Karpas-422 (cell line): ENCODE measurements around the gene NR6A1. TPM values are rescaled to one million over a fixed set of nuclear protein-coding genes. Genes with fewer than 3 reads are reported as not detected.

Experiments
- DNase-seq: peaks from one replicate; pipeline ENCODE4 v3.0.0-alpha.2; 2015
- H2AFZ ChIP-seq: fragments of 200-600 bp; sonication (generic); 2 replicates; pipeline ENCODE4 v1.6.1; 2014; ENCODE audit warnings: antibody characterized with exemption, low read length, mixed read lengths
- H3K27ac ChIP-seq: fragments of 200-600 bp; sonication (generic); 2 replicates; pipeline ENCODE4 v1.5.1; 2014; ENCODE audit warnings: mild to moderate bottlenecking, low read length, moderate library complexity
- H3K27me3 ChIP-seq: fragments of 200-600 bp; sonication (generic); 2 replicates; pipeline ENCODE4 v1.6.1; 2014; ENCODE audit warnings: low read length, mixed read lengths
- H3K36me3 ChIP-seq: fragments of 200-600 bp; sonication (generic); 2 replicates; pipeline ENCODE4 v1.6.1; 2014; ENCODE audit warnings: low read length, mixed read lengths; ENCODE audit not compliant: insufficient read depth
- H3K4me1 ChIP-seq: fragments of 200-600 bp; sonication (generic); 2 replicates; pipeline ENCODE4 v1.6.1; 2014; ENCODE audit warnings: mild to moderate bottlenecking, low read length, mixed read lengths
- H3K4me2 ChIP-seq: fragments of 200-600 bp; sonication (generic); 2 replicates; pipeline ENCODE4 v1.6.1; 2014; ENCODE audit warnings: low read length, low read depth, mild to moderate bottlenecking; ENCODE audit not compliant: poor library complexity, severe bottlenecking
- H3K4me3 ChIP-seq: fragments of 200-600 bp; sonication (generic); 2 replicates; pipeline ENCODE4 v1.5.1; 2014; ENCODE audit warnings: mild to moderate bottlenecking, antibody characterized with exemption, low read length, mixed read lengths
- H3K79me2 ChIP-seq: fragments of 200-600 bp; sonication (generic); 2 replicates; pipeline ENCODE4 v1.6.1; 2014; ENCODE audit warnings: mild to moderate bottlenecking, low read length, mixed read lengths
- H3K9ac ChIP-seq: fragments of 200-600 bp; sonication (generic); 2 replicates; pipeline ENCODE4 v1.6.0; 2014; ENCODE audit warnings: low read length
- H3K9me2 ChIP-seq: fragments of 200-600 bp; sonication (generic), shearing (Covaris generic); replicated peaks from 2 replicates; pipeline ENCODE4 v1.6.0; 2014; ENCODE audit warnings: mild to moderate bottlenecking, low read length, moderate library complexity; ENCODE audit not compliant: insufficient read depth
- H3K9me3 ChIP-seq: fragments of 300-700, 200-600 bp; sonication (generic); 2 replicates; pipeline ENCODE4 v1.6.1; 2014; ENCODE audit warnings: low read length, mixed read lengths
- H4K20me1 ChIP-seq: fragments of 200-600 bp; sonication (generic); 2 replicates; pipeline ENCODE4 v1.6.1; 2014; ENCODE audit warnings: mild to moderate bottlenecking, antibody characterized with exemption, low read length, low read depth; ENCODE audit not compliant: insufficient read depth
- total RNA-seq: library from RNA; depleted of rRNA; stranded (reverse); fragments of >200 nt; shearing (Covaris generic); gene quantifications from 2 replicates; pipeline ENCODE4 v1.2.3, GENCODE V29; 2014; ENCODE audit warnings: low replicate concordance

The NR6A1 gene
- total RNA-seq, 1 experiment from 2014 or later: 3.1 TPM

DNA sequence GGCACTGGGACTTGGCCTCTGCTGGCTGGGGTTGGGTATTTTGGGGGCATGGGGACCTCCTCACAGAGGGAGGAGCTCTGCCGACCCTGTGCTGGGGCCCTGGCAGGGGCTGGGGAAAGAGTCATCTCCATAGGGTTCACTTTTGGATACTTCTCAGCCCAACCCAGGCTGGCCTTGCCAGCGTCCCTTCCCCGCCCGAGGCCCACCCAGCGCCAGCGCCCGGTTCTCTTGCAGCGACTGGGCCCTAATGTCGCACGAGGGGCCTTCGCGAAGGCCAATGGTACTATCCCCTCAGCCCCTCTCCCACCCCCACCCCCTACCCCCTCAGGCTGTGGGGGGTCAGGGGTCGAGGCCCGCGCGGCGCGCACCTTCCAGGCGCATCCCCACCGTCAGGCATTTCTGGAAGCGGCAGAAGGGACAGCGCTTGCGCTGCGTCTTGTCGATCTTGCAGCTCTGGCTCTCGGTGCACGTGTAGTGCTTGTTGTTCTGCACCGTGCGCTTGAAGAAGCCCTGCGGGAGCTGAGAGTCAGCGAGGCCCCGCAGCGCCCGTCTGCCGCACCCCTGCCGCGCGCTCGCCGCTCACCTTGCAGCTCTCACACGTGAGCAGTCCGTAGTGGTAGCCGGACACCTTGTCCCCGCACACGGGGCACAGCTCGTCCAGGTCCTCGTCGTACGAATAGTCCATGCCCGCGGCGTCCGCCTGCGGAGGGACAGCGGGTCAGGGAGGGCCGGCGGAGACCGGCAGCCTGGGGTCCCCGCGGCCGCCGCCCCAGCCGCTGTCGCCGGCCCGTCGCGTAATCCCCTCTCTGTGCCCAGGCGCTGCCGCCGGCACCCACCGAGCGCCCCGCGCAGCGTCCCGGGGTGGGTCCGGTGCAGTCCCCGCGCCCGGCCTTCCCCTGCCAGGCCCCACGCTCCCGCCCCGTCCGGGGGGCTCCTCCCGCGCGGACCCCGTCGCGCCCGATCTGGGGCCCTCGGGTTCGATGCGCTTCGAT is 268.1 kb downstream of the NR6A1 start:
- Histone ChIP-seq H3K27ac (no peak overlapping the region), H3K9me3 (no peaks in the 10 kb centered on the region), H3K79me2 (no peaks in the 10 kb centered on the region), H3K36me3 (no peaks in the 10 kb centered on the region), H3K9me2 (no peaks in the 10 kb centered on the region), H3K9ac (no peak overlapping the region), H4K20me1 (no peaks in the 10 kb centered on the region), H3K4me3 (no peak overlapping the region), H3K27me3 (no peaks in the 10 kb centered on the region), H3K4me2 (no peak overlapping the region), H2AFZ (no peak overlapping the region), H3K4me1 (no peaks in the 10 kb centered on the region)
- DNase-seq: no peak

- Histone ChIP-seq H4K20me1 (no peaks in the 10 kb centered on the region), H3K4me2 (no peak overlapping the region), H3K4me1 (no peaks in the 10 kb centered on the region), H3K9me2 (no peaks in the 10 kb centered on the region), H2AFZ (no peak overlapping the region), H3K27ac (no peak overlapping the region), H3K4me3 (no peak overlapping the region), H3K36me3 (no peaks in the 10 kb centered on the region), H3K79me2 (no peaks in the 10 kb centered on the region), H3K9ac (no peak overlapping the region), H3K9me3 (no peaks in the 10 kb centered on the region), H3K27me3 (no peaks in the 10 kb centered on the region)
- no peak for DNase-seq
Observed at GRCh38 chr9:124501771-124502320, 269.3 kb downstream of the NR6A1 start.

- no peak overlapping the region for H3K4me2 ChIP-seq
- H3K9ac ChIP-seq: no peak overlapping the region
- H3K4me3 ChIP-seq: no peak overlapping the region
- H3K27me3 ChIP-seq: no peaks in the 10 kb centered on the region
- H3K9me3 ChIP-seq: no peaks in the 10 kb centered on the region
- no peaks in the 10 kb centered on the region for H3K36me3 ChIP-seq
- no peaks in the 10 kb centered on the region for H3K9me2 ChIP-seq
- H3K27ac ChIP-seq: no peak overlapping the region
- H3K79me2 ChIP-seq: no peaks in the 10 kb centered on the region
- no peaks in the 10 kb centered on the region for H4K20me1 ChIP-seq
- no peaks in the 10 kb centered on the region for H3K4me1 ChIP-seq
- no peak overlapping the region for H2AFZ ChIP-seq
- DNase-seq: no peak
Observed at GRCh38 chr9:124500796-124501611, 270.1 kb downstream of the NR6A1 start.

DNA sequence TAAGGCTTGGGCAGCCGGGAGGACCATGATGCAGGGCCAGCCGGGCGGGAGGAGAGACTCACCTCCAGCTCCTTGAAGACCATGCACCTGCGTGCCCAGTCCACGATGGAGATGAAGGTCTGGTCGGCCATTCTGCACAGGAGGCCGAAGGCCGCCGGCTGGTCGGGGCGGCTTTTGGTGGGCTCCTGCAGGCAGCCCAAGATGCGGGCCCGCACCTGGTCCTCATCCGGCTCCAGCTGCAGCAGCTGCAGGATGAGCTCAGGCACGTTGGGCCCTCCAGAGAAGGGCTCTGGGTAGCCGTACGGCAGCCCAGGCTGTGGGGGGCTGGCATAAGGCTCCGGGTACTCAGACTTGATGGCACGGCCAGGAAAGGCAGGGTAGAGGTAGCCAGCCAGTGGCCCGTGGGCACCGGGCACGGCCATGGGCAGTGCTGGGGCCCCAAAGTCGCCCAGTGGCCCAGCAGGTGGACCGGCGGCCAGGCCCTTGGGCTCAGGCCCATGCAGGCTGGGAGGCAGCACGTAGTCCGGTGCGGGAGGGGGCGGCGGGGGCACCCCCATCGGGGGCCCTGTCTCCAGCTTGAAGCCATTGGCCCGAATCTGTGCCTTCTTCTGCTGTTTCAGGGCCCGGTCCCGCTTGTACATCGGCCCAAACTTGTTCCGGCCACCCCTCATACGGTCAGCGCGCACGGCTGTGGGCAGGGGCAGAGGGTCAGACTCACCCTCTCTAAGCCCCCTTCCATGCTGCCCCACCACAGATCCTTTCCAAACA is 270.9 kb downstream of the NR6A1 start:
- no peak for DNase-seq
- Histone ChIP-seq H3K27me3 (no peaks in the 10 kb centered on the region), H3K4me2 (no peak overlapping the region), H3K4me1 (no peaks in the 10 kb centered on the region), H3K9me2 (no peaks in the 10 kb centered on the region), H3K79me2 (no peaks in the 10 kb centered on the region), H2AFZ (no peak overlapping the region), H3K4me3 (no peak overlapping the region), H3K36me3 (no peaks in the 10 kb centered on the region), H4K20me1 (no peaks in the 10 kb centered on the region), H3K27ac (no peak overlapping the region), H3K9me3 (no peaks in the 10 kb centered on the region), H3K9ac (no peak overlapping the region)

GRCh38 chr9:124499216-124499615 is 271.9 kb downstream of the NR6A1 start:
- H2AFZ ChIP-seq: no peak overlapping the region
- H3K4me3 ChIP-seq: no peak overlapping the region
- no peaks in the 10 kb centered on the region for H3K36me3 ChIP-seq
- no peak overlapping the region for H3K9ac ChIP-seq
- H3K27ac ChIP-seq: no peak overlapping the region
- H3K9me3 ChIP-seq: no peaks in the 10 kb centered on the region
- H4K20me1 ChIP-seq: no peaks in the 10 kb centered on the region
- no peak for DNase-seq
- H3K9me2 ChIP-seq: no peaks in the 10 kb centered on the region
- no peak overlapping the region for H3K4me2 ChIP-seq
- no peaks in the 10 kb centered on the region for H3K4me1 ChIP-seq
- no peaks in the 10 kb centered on the region for H3K79me2 ChIP-seq
- H3K27me3 ChIP-seq: no peaks in the 10 kb centered on the region

GRCh38 chr9:124498499-124499146 is 272.5 kb downstream of the NR6A1 start:
- H3K36me3 ChIP-seq: no peaks in the 10 kb centered on the region
- no peaks in the 10 kb centered on the region for H3K9me2 ChIP-seq
- H2AFZ ChIP-seq: no peak overlapping the region
- H3K4me3 ChIP-seq: no peak overlapping the region
- H3K4me2 ChIP-seq: no peak overlapping the region
- no peaks in the 10 kb centered on the region for H4K20me1 ChIP-seq
- no peaks in the 10 kb centered on the region for H3K79me2 ChIP-seq
- no peak for DNase-seq
- no peak overlapping the region for H3K27ac ChIP-seq
- no peaks in the 10 kb centered on the region for H3K9me3 ChIP-seq
- no peaks in the 10 kb centered on the region for H3K27me3 ChIP-seq
- H3K9ac ChIP-seq: no peak overlapping the region
- H3K4me1 ChIP-seq: no peaks in the 10 kb centered on the region

DNA sequence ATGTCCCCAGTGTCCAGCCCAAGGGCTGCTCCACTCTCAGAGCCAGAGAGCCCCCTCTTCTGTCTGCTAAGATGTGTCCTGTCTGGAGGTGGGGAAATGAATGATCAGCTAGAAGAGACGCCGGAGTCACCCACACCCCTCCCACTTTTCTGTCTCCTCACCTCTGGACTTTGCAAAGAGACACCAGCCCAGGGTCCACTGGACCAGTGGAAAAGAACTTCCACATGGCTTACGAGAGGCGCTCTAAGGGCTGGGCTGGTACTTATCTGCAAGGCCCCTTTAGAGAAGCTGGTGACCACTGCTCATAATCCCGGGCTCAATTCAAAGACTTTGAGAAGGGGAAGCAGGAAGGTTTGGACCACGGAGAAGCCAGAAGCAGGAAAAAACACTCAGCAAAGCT is 273.1 kb downstream of the NR6A1 start:
- DNase-seq: no peak
- Histone ChIP-seq H3K79me2 (no peaks in the 10 kb centered on the region), H3K4me2 (no peak overlapping the region)

More for the DNA sequence above, 273.1 kb downstream of the NR6A1 start:
- no peaks in the 10 kb centered on the region for H3K4me1 ChIP-seq
- no peak overlapping the region for H3K27ac ChIP-seq
- no peaks in the 10 kb centered on the region for H4K20me1 ChIP-seq
- H3K36me3 ChIP-seq: no peaks in the 10 kb centered on the region
- no peak overlapping the region for H2AFZ ChIP-seq
- H3K9me3 ChIP-seq: no peaks in the 10 kb centered on the region
- no peaks in the 10 kb centered on the region for H3K9me2 ChIP-seq
- H3K27me3 ChIP-seq: no peaks in the 10 kb centered on the region
- no peak overlapping the region for H3K9ac ChIP-seq
- no peak overlapping the region for H3K4me3 ChIP-seq
